Measurements from ENCODE around the gene HSF4.

Gene HSF4

GRCh38 chr16:67199808-67200198, 35.3 kb downstream of the HSF4 start:
- Histone ChIP-seq H3K4me3 (ENCODE audit: low read length in 2 of 2) (peak overlapping the region; percentile 65 to 68), H3K4me1 (ENCODE audit: control insufficient read depth in 2 of 2, insufficient read depth in 2 of 2, low read length in 2 of 2) (peaks cover 13 to 17% of the 10 kb centered on the region in 2 donors), H3K27ac (ENCODE audit: low read depth in 2 of 2, low read length in 2 of 2) (peak overlapping the region; percentile 96 to 97), H3K9me3 (ENCODE audit: control insufficient read depth in 2 of 2, low read length in 2 of 2) (no peaks in the 10 kb centered on the region), H3K9ac (ENCODE audit: low read depth in 1 of 2, low read length in 2 of 2) (peak overlapping the region; percentile 41 to 50), H3K36me3 (ENCODE audit: control insufficient read depth in 2 of 2, insufficient read depth in 2 of 2, low read length in 2 of 2) (peaks cover 60 to 62% of the 10 kb centered on the region in 2 donors), H3K27me3 (ENCODE audit: control insufficient read depth in 2 of 2, insufficient read depth in 2 of 2, low read length in 2 of 2) (no peaks in the 10 kb centered on the region)

- no peaks in the 10 kb centered on the region for H3K27me3 ChIP-seq (ENCODE audit: control insufficient read depth in 2 of 2, insufficient read depth in 2 of 2, low read length in 2 of 2)
- H3K9me3 ChIP-seq (ENCODE audit: control insufficient read depth in 2 of 2, low read length in 2 of 2), result no peaks in the 10 kb centered on the region
- H3K4me1 ChIP-seq (ENCODE audit: control insufficient read depth in 2 of 2, insufficient read depth in 2 of 2, low read length in 2 of 2), result peaks cover 13 to 17% of the 10 kb centered on the region in 2 donors
- H3K27ac ChIP-seq (ENCODE audit: low read depth in 2 of 2, low read length in 2 of 2), result no peak overlapping the region
- peak overlapping the region in 1 of 2 donors; percentile 33 for H3K4me3 ChIP-seq (ENCODE audit: low read length in 2 of 2)
- peaks cover 53 to 55% of the 10 kb centered on the region in 2 donors for H3K36me3 ChIP-seq (ENCODE audit: control insufficient read depth in 2 of 2, insufficient read depth in 2 of 2, low read length in 2 of 2)
- H3K9ac ChIP-seq (ENCODE audit: low read depth in 1 of 2, low read length in 2 of 2), result peak overlapping the region in 1 of 2 donors; percentile 36
Measured at GRCh38 chr16:67200491-67200890, 35.9 kb downstream of the HSF4 start.

- no peaks in the 10 kb centered on the region for H3K9me3 ChIP-seq (ENCODE audit: control insufficient read depth in 2 of 2, low read length in 2 of 2)
- H3K27me3 ChIP-seq (ENCODE audit: control insufficient read depth in 2 of 2, insufficient read depth in 2 of 2, low read length in 2 of 2), result no peaks in the 10 kb centered on the region
- H3K4me1 ChIP-seq (ENCODE audit: control insufficient read depth in 2 of 2, insufficient read depth in 2 of 2, low read length in 2 of 2), result peaks cover 13 to 17% of the 10 kb centered on the region in 2 donors
- no peak overlapping the region for H3K4me3 ChIP-seq (ENCODE audit: low read length in 2 of 2)
- peaks cover 42 to 43% of the 10 kb centered on the region in 2 donors for H3K36me3 ChIP-seq (ENCODE audit: control insufficient read depth in 2 of 2, insufficient read depth in 2 of 2, low read length in 2 of 2)
- H3K27ac ChIP-seq (ENCODE audit: low read depth in 2 of 2, low read length in 2 of 2), result no peak overlapping the region
- no peak overlapping the region for H3K9ac ChIP-seq (ENCODE audit: low read depth in 1 of 2, low read length in 2 of 2)
Measured at GRCh38 chr16:67201411-67202345, 37.1 kb downstream of the HSF4 start.

DNA sequence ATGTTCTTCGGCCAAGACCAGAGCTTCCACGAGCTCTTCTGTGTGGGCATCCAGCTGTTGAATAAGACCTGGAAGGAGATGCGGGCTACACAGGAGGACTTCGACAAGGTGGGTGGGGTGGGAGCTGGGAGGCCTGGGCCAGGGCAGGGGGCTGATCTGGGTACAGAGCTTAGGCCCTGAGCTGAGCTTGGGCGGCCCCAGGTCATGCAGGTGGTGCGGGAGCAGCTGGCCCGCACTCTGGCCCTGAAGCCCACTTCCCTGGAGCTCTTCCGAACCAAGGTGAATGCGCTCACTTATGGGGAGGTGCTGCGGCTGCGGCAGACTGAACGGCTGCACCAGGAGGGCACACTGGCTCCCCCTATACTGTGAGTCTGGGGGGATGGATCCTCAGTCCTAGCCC, 37.9 kb downstream of the HSF4 start:
- Histone ChIP-seq H3K27ac (ENCODE audit: low read depth in 2 of 2, low read length in 2 of 2) (no peak overlapping the region), H3K27me3 (ENCODE audit: control insufficient read depth in 2 of 2, insufficient read depth in 2 of 2, low read length in 2 of 2) (no peaks in the 10 kb centered on the region), H3K4me3 (ENCODE audit: low read length in 2 of 2) (no peak overlapping the region), H3K4me1 (ENCODE audit: control insufficient read depth in 2 of 2, insufficient read depth in 2 of 2, low read length in 2 of 2) (peaks cover 13 to 17% of the 10 kb centered on the region in 2 donors), H3K36me3 (ENCODE audit: control insufficient read depth in 2 of 2, insufficient read depth in 2 of 2, low read length in 2 of 2) (peaks cover 35 to 36% of the 10 kb centered on the region in 2 donors), H3K9ac (ENCODE audit: low read depth in 1 of 2, low read length in 2 of 2) (no peak overlapping the region), H3K9me3 (ENCODE audit: control insufficient read depth in 2 of 2, low read length in 2 of 2) (no peaks in the 10 kb centered on the region)

DNA sequence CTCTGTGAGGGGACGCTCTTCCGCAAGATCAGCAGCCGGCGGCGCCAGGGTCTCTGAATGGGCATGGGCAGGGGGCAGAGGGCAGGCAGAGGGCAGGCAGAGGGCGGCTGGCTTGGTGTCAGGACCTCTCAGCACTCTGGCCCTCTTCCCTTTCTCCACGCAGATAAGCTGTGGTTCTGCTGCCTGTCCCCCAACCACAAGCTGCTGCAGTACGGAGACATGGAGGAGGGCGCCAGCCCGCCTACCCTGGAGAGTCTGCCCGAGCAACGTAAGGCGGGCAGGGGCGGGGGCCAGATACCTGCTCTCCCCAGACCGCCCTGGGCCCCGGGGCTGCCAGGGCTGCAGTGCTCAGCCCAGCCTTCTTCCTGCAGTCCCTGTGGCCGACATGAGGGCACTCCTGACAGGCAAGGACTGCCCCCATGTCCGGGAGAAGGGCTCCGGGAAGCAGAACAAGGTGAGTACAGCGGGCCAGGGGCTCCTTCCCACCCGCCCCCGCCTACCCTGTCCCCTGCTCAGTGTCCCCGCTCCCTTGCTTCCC, 38.5 kb downstream of the HSF4 start:
- Histone ChIP-seq H3K36me3 (ENCODE audit: control insufficient read depth in 2 of 2, insufficient read depth in 2 of 2, low read length in 2 of 2) (peaks cover 29 to 30% of the 10 kb centered on the region in 2 donors), H3K9ac (ENCODE audit: low read depth in 1 of 2, low read length in 2 of 2) (no peak overlapping the region), H3K9me3 (ENCODE audit: control insufficient read depth in 2 of 2, low read length in 2 of 2) (no peaks in the 10 kb centered on the region), H3K4me3 (ENCODE audit: low read length in 2 of 2) (no peak overlapping the region), H3K27ac (ENCODE audit: low read depth in 2 of 2, low read length in 2 of 2) (no peak overlapping the region), H3K27me3 (ENCODE audit: control insufficient read depth in 2 of 2, insufficient read depth in 2 of 2, low read length in 2 of 2) (no peaks in the 10 kb centered on the region), H3K4me1 (ENCODE audit: control insufficient read depth in 2 of 2, insufficient read depth in 2 of 2, low read length in 2 of 2) (peaks cover 7 to 12% of the 10 kb centered on the region in 2 donors)

DNA sequence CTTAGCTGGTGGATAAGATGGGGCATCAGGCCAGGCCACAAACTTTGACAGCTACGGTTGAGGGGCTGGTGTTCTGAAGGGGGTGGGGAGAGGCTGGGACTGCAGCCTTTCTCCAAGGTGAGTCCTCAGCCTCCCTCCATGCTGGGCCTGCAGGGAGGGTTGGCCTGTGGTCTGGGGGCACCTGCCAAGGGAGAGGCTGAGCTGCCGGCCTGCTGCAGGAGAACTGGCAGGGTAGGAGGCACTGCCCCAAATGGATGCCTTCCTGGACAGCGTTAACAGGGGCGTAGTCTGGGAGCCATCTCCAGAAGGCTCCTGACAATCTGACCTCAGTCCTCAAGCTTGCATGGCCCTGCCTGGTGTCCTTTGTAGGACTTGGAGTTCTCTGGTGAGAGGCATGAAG, 39.5 kb downstream of the HSF4 start:
- no peaks in the 10 kb centered on the region for H3K27me3 ChIP-seq (ENCODE audit: control insufficient read depth in 2 of 2, insufficient read depth in 2 of 2, low read length in 2 of 2)
- H3K4me3 ChIP-seq (ENCODE audit: low read length in 2 of 2), result no peak overlapping the region
- H3K9me3 ChIP-seq (ENCODE audit: control insufficient read depth in 2 of 2, low read length in 2 of 2), result no peaks in the 10 kb centered on the region
- H3K36me3 ChIP-seq (ENCODE audit: control insufficient read depth in 2 of 2, insufficient read depth in 2 of 2, low read length in 2 of 2), result peaks cover 25 to 28% of the 10 kb centered on the region in 2 donors
- no peak overlapping the region for H3K9ac ChIP-seq (ENCODE audit: low read depth in 1 of 2, low read length in 2 of 2)
- H3K27ac ChIP-seq (ENCODE audit: low read depth in 2 of 2, low read length in 2 of 2), result no peak overlapping the region
- H3K4me1 ChIP-seq (ENCODE audit: control insufficient read depth in 2 of 2, insufficient read depth in 2 of 2, low read length in 2 of 2), result peaks cover 0 to 4% of the 10 kb centered on the region in 2 donors

DNA sequence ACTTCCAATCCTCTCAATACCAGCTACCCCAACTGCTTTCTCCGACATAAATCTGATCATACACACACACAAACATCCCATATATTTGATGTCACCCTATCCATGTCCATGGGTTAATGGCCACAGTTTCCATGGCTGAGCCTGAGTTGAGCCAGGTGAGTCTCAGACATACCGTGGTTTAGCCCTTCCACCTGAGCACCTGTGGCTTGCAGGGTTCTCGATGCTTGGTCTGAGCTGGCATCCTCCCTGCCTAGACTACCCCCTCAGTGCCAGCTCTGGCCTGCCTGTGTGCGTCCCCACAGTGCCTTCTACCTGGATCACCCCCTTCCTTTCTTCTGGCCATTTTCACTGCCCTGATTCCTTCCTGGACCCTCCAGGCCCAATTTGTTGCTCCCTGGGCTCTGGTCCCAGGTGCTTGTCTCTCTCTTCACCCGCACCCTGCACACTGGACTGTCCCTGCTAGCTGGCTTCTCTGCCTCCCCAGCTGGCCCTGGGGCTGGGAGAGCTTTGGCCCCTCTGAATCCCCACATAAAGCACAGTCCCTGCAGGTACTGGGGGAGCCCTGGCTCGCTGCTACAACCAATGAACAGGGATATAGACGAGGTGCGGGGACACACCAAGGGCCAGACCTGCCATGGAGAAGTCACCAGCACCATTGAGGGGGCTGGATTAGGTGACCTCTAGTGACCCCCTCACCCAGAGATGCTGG, 41.7 kb downstream of the HSF4 start:
- Histone ChIP-seq H3K27me3 (ENCODE audit: control insufficient read depth in 2 of 2, insufficient read depth in 2 of 2, low read length in 2 of 2) (no peaks in the 10 kb centered on the region), H3K36me3 (ENCODE audit: control insufficient read depth in 2 of 2, insufficient read depth in 2 of 2, low read length in 2 of 2) (peaks cover 21 to 26% of the 10 kb centered on the region in 2 donors), H3K27ac (ENCODE audit: low read depth in 2 of 2, low read length in 2 of 2) (no peak overlapping the region)

GRCh38 chr16:67206838-67207248, 42.3 kb downstream of the HSF4 start:
- Histone ChIP-seq H3K36me3 (ENCODE audit: control insufficient read depth in 2 of 2, insufficient read depth in 2 of 2, low read length in 2 of 2) (peaks cover 16 to 21% of the 10 kb centered on the region in 2 donors), H3K27ac (ENCODE audit: low read depth in 2 of 2, low read length in 2 of 2) (no peak overlapping the region), H3K4me1 (ENCODE audit: control insufficient read depth in 2 of 2, insufficient read depth in 2 of 2, low read length in 2 of 2) (no peaks in the 10 kb centered on the region), H3K27me3 (ENCODE audit: control insufficient read depth in 2 of 2, insufficient read depth in 2 of 2, low read length in 2 of 2) (no peaks in the 10 kb centered on the region), H3K9me3 (ENCODE audit: control insufficient read depth in 2 of 2, low read length in 2 of 2) (no peaks in the 10 kb centered on the region), H3K4me3 (ENCODE audit: low read length in 2 of 2) (no peak overlapping the region), H3K9ac (ENCODE audit: low read depth in 1 of 2, low read length in 2 of 2) (no peak overlapping the region)

More for the DNA sequence above, 41.7 kb downstream of the HSF4 start:
- no peaks in the 10 kb centered on the region for H3K4me1 ChIP-seq (ENCODE audit: control insufficient read depth in 2 of 2, insufficient read depth in 2 of 2, low read length in 2 of 2)
- no peaks in the 10 kb centered on the region for H3K9me3 ChIP-seq (ENCODE audit: control insufficient read depth in 2 of 2, low read length in 2 of 2)
- H3K4me3 ChIP-seq (ENCODE audit: low read length in 2 of 2), result no peak overlapping the region
- no peak overlapping the region for H3K9ac ChIP-seq (ENCODE audit: low read depth in 1 of 2, low read length in 2 of 2)

- Histone ChIP-seq H3K27ac (ENCODE audit: low read depth in 2 of 2, low read length in 2 of 2) (no peak overlapping the region), H3K4me3 (ENCODE audit: low read length in 2 of 2) (no peak overlapping the region), H3K36me3 (ENCODE audit: control insufficient read depth in 2 of 2, insufficient read depth in 2 of 2, low read length in 2 of 2) (peaks cover 10 to 15% of the 10 kb centered on the region in 2 donors), H3K4me1 (ENCODE audit: control insufficient read depth in 2 of 2, insufficient read depth in 2 of 2, low read length in 2 of 2) (no peaks in the 10 kb centered on the region), H3K9me3 (ENCODE audit: control insufficient read depth in 2 of 2, low read length in 2 of 2) (no peaks in the 10 kb centered on the region), H3K27me3 (ENCODE audit: control insufficient read depth in 2 of 2, insufficient read depth in 2 of 2, low read length in 2 of 2) (no peaks in the 10 kb centered on the region), H3K9ac (ENCODE audit: low read depth in 1 of 2, low read length in 2 of 2) (no peak overlapping the region)
Measured at GRCh38 chr16:67207249-67208091, 42.9 kb downstream of the HSF4 start.
